Activated CD4-positive, alpha-beta T cell treated with anti-CD3 and anti-CD28 coated beads, Interleukin-2, amount 50 U/mL, for 1 hour (primary cell): ENCODE measurements around the gene PAPPA.

Source experiments
- DNase-seq: peaks from one replicate; pipeline ENCODE4 v3.0.0-alpha.2; 2020

The PAPPA gene

GRCh38 chr9:116154334-116154975 lies 864 bp downstream of the PAPPA start:
- DNase-seq: no peak

- DNase-seq: no peak
These were observed 1.5 kb downstream of the PAPPA start for GRCh38 chr9:116154976-116155697.

GRCh38 chr9:116155698-116156039 lies 2.1 kb downstream of the PAPPA start:
- no peak for DNase-seq

- no peak for DNase-seq
These were observed 3.2 kb downstream of the PAPPA start for GRCh38 chr9:116156621-116157314.

- DNase-seq: no peak
These were observed 4.0 kb downstream of the PAPPA start for GRCh38 chr9:116157436-116158138.

GRCh38 chr9:116160676-116161571 lies 7.3 kb downstream of the PAPPA start:
- no peak for DNase-seq

- no peak for DNase-seq
These were observed 8.7 kb downstream of the PAPPA start for GRCh38 chr9:116162241-116162781.

GRCh38 chr9:116163293-116164055 lies 9.9 kb downstream of the PAPPA start:
- no peak for DNase-seq

GRCh38 chr9:116165912-116166311 lies 12.3 kb downstream of the PAPPA start:
- no peak for DNase-seq

- DNase-seq: no peak
These were observed 13.1 kb downstream of the PAPPA start for GRCh38 chr9:116166713-116167112.

GRCh38 chr9:116168231-116168630 lies 14.6 kb downstream of the PAPPA start:
- DNase-seq: no peak

- DNase-seq: no peak
These were observed 18.6 kb downstream of the PAPPA start for GRCh38 chr9:116172216-116172615.

- DNase-seq: no peak
These were observed 20.8 kb downstream of the PAPPA start for GRCh38 chr9:116174347-116174746.

- no peak for DNase-seq
These were observed 22.0 kb downstream of the PAPPA start for GRCh38 chr9:116175614-116176013.

- no peak for DNase-seq
These were observed 25.1 kb downstream of the PAPPA start for GRCh38 chr9:116178481-116179211.

GRCh38 chr9:116179568-116179967 lies 26.0 kb downstream of the PAPPA start:
- DNase-seq: no peak

- DNase-seq: no peak
These were observed 28.4 kb downstream of the PAPPA start for GRCh38 chr9:116181853-116182610.

GRCh38 chr9:116182876-116183275 lies 29.3 kb downstream of the PAPPA start:
- no peak for DNase-seq

GRCh38 chr9:116187570-116188170 lies 34.1 kb downstream of the PAPPA start:
- DNase-seq: no peak
